Measurements from ENCODE around the gene LAMC2.

GRCh38 chr1:183283286-183283685 is 97.2 kb downstream of the LAMC2 start:
- no peak for TF ChIP-seq CTCF (IDR thresholded peaks at IDR 0.05)
- TF ChIP-seq EZH2 (IDR thresholded peaks at IDR 0.05): no peak
- no peak for TF ChIP-seq EZH2phosphoT487 (IDR thresholded peaks at IDR 0.05)

Data from neural progenitor cell (in vitro differentiated cells).